Spleen (tissue), 11 donors: ENCODE results near the gene ASIP. TPM values are rescaled to one million over a fixed set of nuclear protein-coding genes. Genes with fewer than 3 reads are reported as not detected.

Experiments used
- DNase-seq: peaks from one replicate; pipeline ENCODE4 v3.0.0-alpha.2; 2020
- H3K27ac ChIP-seq, 8 donors: fragments of 200-600 bp; sonication (generic) in 7 of 8; 1 replicate in 4 of 8; 2 replicates in 4 of 8; pipeline versions ENCODE4 v1.5.0 to v1.8.0; 2016 to 2021; ENCODE audit warnings: inconsistent platforms in 4 of 8, mild to moderate bottlenecking in 4 of 8, moderate library complexity in 1 of 8
- H3K27me3 ChIP-seq, 7 donors: fragments of 200-600 bp; sonication (generic) in 6 of 7; replicated peaks in 1 of 7; 1 replicate in 4 of 7; 2 replicates in 3 of 7; pipeline versions ENCODE4 v1.5.0 to v1.8.0; 2016 to 2021; ENCODE audit warnings: inconsistent platforms in 3 of 7, mild to moderate bottlenecking in 1 of 7
- H3K36me3 ChIP-seq, 6 donors: fragments of 200-600 bp; sonication (generic) in 5 of 6; 1 replicate in 4 of 6; 2 replicates in 2 of 6; pipeline versions ENCODE4 v1.5.0 to v1.8.0; 2016 to 2021; ENCODE audit warnings: inconsistent platforms in 2 of 6
- H3K4me1 ChIP-seq, 6 donors: fragments of 200-600 bp; sonication (generic) in 5 of 6; 1 replicate in 3 of 6; 2 replicates in 3 of 6; pipeline versions ENCODE4 v1.5.0 to v1.8.0; 2016 to 2021; ENCODE audit warnings: inconsistent platforms in 3 of 6
- H3K4me3 ChIP-seq, 8 donors: fragments of 200-600 bp; sonication (generic) in 7 of 8; 1 replicate in 4 of 8; 2 replicates in 4 of 8; pipeline versions ENCODE4 v1.5.0 to v1.8.0; 2016 to 2021; ENCODE audit warnings: inconsistent platforms in 4 of 8, mild to moderate bottlenecking in 4 of 8, moderate library complexity in 2 of 8
- H3K9me3 ChIP-seq, 8 donors: fragments of 200-600 bp; sonication (generic) in 7 of 8; 1 replicate in 4 of 8; 2 replicates in 4 of 8; pipeline versions ENCODE4 v1.5.0 to v1.8.0; 2016 to 2021; ENCODE audit warnings: inconsistent platforms in 4 of 8
- POLR2A ChIP-seq, 3 donors: fragments of 450-650 bp; IDR thresholded peaks; one replicate each; pipeline ENCODE4 v1.5.1; 2017; ENCODE audit warnings: antibody characterized with exemption in 3 of 3, mild to moderate bottlenecking in 1 of 3
- POLR2AphosphoS5 ChIP-seq, 3 donors: sonication (generic); formaldehyde crosslinking; IDR thresholded peaks; one replicate each; pipeline ENCODE4 v1.5.1; 2017; ENCODE audit warnings: antibody characterized with exemption in 3 of 3
- WGBS, 5 donors: extraction: QIAGEN DNeasy Blood & Tissue Kit in 3 of 5; methylation state at CpG; one replicate each; pipeline versions ENCODE4 v1.1.5 to v1.1.7; 2013 to 2018; 5-methylcytosine and 5-hydroxymethylcytosine counted together
- intact Hi-C: fragments of 100-400 bp; cut with DNase I; formaldehyde crosslinking; loops from one replicate; pipeline ENCODE4 v1.15.0; 2023; ENCODE audit warnings: low total_unique reads
- polyA plus RNA-seq, 3 donors: library from polyadenylated mRNA; stranded (reverse); fragments of 200-250 nt; gene quantifications; one replicate each; pipeline ENCODE4 v1.2.1, GENCODE V29; 2013
- total RNA-seq, 7 donors: library from RNA; depleted of rRNA in 3 of 7; stranded (reverse); fragments of >200 nt in 3 of 7; fragmentation: NEBNext Ultra II Directional in 4 of 7; extraction: Animal tissue kit (Norgen Biotek cat#: 25700) in 4 of 7; gene quantifications; one replicate each; pipeline versions ENCODE4 v1.1.0 to v1.2.1, GENCODE V29; 2016 to 2021
- TF ChIP-seq, protein P1 (sequence below), 11 experiments: fragments of 200-600 bp in 7 of 11; fragments of 450-650 bp in 4 of 11; sonication (generic) in 4 of 11; IDR thresholded peaks in 8 of 11; conservative IDR thresholded peaks in 3 of 11; 1 replicate in 7 of 11; 2 replicates in 4 of 11; pipeline versions ENCODE4 v1.4.0 to v1.8.0; 2016 to 2021; ENCODE audit warnings: antibody characterized with exemption in 11 of 11, inconsistent platforms in 4 of 11, mild to moderate bottlenecking in 1 of 11
- donor health status: healthy with polysubstance abuse.
- donor health status: DM: no; HTN: no; CAD: no; lungs with moderate emphysema.
- donor health status: DM: no; HTN: no; CAD: no.
- donor health status: Bipolar disorder and iron deficiency.
- donor health status: healthy.
- donor health status: DM: no; HTN: no; CAD: no.
- donor health status: DM: yes; HTN: yes; CAD: no.

ASIP gene
- total and polyA plus RNA-seq, 10 donors, result 0.63 to 2.7 (median 1.7) TPM; not detected in 7

DNA sequence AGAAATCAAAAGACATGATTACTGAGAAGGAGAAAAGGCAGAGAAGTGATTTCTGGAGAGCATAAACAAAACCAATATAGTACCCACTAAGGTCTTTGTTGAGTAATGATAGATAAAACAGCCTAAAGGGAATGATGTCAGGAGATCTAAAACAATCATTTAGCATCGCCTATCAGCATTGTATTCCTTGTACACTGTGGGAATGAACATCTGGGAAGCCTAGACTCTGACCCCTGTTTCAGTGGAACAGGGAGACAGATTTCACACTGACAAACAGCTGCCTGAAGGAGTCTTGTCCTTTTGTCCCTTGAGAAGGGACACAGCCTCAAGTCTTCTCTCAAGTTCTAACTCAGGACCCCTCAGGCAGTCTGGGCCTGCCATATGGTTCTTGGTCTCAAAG lies 1.7 kb downstream of the ASIP start:
- Histone ChIP-seq H3K4me3 (no peak overlapping the region), H3K4me1 (peaks cover 0 to 27% (median 14%) of the 10 kb centered on the region in 6 donors), H3K9me3 (peaks cover 0 to 11% (median 9%) of the 10 kb centered on the region in 8 donors), H3K27me3 (no peaks in the 10 kb centered on the region), H3K36me3 (no peaks in the 10 kb centered on the region), H3K27ac (no peak overlapping the region)
- 79 to 96% (median 88%) methylated on average over 1 of the region's 1 CpG for WGBS, 5 donors
- TF ChIP-seq, protein P1, sequence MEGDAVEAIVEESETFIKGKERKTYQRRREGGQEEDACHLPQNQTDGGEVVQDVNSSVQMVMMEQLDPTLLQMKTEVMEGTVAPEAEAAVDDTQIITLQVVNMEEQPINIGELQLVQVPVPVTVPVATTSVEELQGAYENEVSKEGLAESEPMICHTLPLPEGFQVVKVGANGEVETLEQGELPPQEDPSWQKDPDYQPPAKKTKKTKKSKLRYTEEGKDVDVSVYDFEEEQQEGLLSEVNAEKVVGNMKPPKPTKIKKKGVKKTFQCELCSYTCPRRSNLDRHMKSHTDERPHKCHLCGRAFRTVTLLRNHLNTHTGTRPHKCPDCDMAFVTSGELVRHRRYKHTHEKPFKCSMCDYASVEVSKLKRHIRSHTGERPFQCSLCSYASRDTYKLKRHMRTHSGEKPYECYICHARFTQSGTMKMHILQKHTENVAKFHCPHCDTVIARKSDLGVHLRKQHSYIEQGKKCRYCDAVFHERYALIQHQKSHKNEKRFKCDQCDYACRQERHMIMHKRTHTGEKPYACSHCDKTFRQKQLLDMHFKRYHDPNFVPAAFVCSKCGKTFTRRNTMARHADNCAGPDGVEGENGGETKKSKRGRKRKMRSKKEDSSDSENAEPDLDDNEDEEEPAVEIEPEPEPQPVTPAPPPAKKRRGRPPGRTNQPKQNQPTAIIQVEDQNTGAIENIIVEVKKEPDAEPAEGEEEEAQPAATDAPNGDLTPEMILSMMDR (IDR thresholded peaks at IDR 0.05 in 8 of 11, conservative IDR thresholded peaks at IDR 0.05 in 3 of 11), result no peak
- TF ChIP-seq POLR2A (IDR thresholded peaks at IDR 0.05) (no peak), POLR2AphosphoS5 (IDR thresholded peaks at IDR 0.05) (no peak)
- intact Hi-C loops, result no loop called here
- no peak for DNase-seq

DNA sequence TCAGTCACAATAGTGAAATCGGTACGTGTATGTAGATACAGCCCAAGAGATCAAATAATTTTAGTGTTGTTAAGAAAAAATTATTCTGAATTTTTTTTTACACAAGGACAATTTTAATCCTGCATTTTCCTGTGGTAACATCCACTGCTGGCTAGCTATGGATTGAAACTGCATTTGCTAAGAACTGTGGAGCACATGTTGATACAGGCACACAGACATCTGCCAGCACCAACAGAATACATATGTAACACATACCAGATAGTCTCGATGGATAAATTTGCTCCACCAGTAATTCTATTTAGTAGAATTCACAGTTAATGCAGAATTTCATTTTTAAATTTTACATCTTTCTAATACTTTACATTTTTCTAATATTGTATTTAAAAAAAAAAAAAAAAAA lies 2.2 kb downstream of the ASIP start:
- intact Hi-C loops, result no loop called here
- Histone ChIP-seq H3K27me3 (no peaks in the 10 kb centered on the region), H3K4me3 (no peak overlapping the region), H3K9me3 (peaks cover 0 to 6% (median 4%) of the 10 kb centered on the region in 8 donors), H3K36me3 (no peaks in the 10 kb centered on the region), H3K27ac (no peak overlapping the region), H3K4me1 (peaks cover 0 to 27% (median 14%) of the 10 kb centered on the region in 6 donors)
- DNase-seq, result no peak
- WGBS, 5 donors, result 91 to 99% (median 95%) methylated on average over 3 of the region's 3 CpGs
- TF ChIP-seq POLR2AphosphoS5 (IDR thresholded peaks at IDR 0.05) (no peak), POLR2A (IDR thresholded peaks at IDR 0.05) (no peak)
- TF ChIP-seq, protein P1 (IDR thresholded peaks at IDR 0.05 in 8 of 11, conservative IDR thresholded peaks at IDR 0.05 in 3 of 11), result no peak

DNA sequence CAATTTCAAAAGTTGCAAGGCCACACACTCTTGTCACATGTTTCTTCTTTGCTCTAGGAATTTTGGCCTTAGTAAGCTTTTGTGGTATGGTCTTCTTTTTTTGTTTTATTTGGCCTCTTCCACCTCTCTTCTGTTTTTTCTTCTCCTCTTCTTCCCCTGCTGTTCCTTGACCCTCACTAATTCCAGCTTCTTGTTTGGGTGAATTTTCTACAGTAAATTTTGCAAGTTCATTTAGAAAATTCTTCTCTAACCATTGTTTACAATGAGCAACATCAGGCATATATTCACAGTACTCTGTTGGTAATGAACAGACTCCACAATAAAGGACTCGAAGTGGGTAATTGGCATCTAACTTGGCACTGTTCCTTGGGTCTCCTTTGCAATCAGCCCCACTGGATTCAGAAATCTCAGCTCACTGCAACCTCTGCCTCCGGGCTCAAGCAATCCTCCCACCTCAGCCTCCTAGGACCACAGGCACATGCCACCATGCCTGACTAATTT lies 5.0 kb downstream of the ASIP start:
- no peak for TF ChIP-seq POLR2A (IDR thresholded peaks at IDR 0.05)
- no peak for TF ChIP-seq POLR2AphosphoS5 (IDR thresholded peaks at IDR 0.05)
- TF ChIP-seq, protein P1 (IDR thresholded peaks at IDR 0.05 in 8 of 11, conservative IDR thresholded peaks at IDR 0.05 in 3 of 11), result no peak
- intact Hi-C loops, result no loop called here

GRCh38 chr20:34249291-34249690 lies 8.1 kb downstream of the ASIP start:
- no peak for DNase-seq
- TF ChIP-seq, protein P1 (IDR thresholded peaks at IDR 0.05 in 8 of 11, conservative IDR thresholded peaks at IDR 0.05 in 3 of 11), result no peak
- no peak for TF ChIP-seq POLR2AphosphoS5 (IDR thresholded peaks at IDR 0.05)
- no peak for TF ChIP-seq POLR2A (IDR thresholded peaks at IDR 0.05)
- 41 to 54% (median 45%) methylated on average over 6 of the region's 6 CpGs for WGBS, 5 donors
- H3K27me3 ChIP-seq, result no peaks in the 10 kb centered on the region
- intact Hi-C loops, result no loop called here
- H3K36me3 ChIP-seq, result no peaks in the 10 kb centered on the region
- peak overlapping the region in 1 of 8 donors; percentile 43 for H3K27ac ChIP-seq
- no peaks in the 10 kb centered on the region for H3K9me3 ChIP-seq
- H3K4me1 ChIP-seq, result peaks cover 0 to 19% (median 12%) of the 10 kb centered on the region in 6 donors
- no peak overlapping the region for H3K4me3 ChIP-seq

More for the DNA sequence above, 5.0 kb downstream of the ASIP start:
- Histone ChIP-seq H3K27ac (no peak overlapping the region), H3K27me3 (no peaks in the 10 kb centered on the region), H3K9me3 (no peaks in the 10 kb centered on the region), H3K4me1 (peaks cover 0 to 34% (median 18%) of the 10 kb centered on the region in 6 donors), H3K4me3 (no peak overlapping the region), H3K36me3 (no peaks in the 10 kb centered on the region)
- DNase-seq, result no peak
- 90 to 95% (median 93%) methylated on average over 2 of the region's 2 CpGs for WGBS, 5 donors
